Esophagus muscularis mucosa (tissue), 3 donors: ENCODE data around the gene CRB1.

Experiments
- EP300 ChIP-seq: sonication (generic); formaldehyde crosslinking; IDR thresholded peaks from one replicate; pipeline ENCODE4 v1.6.1; 2017; ENCODE audit warnings: antibody characterized with exemption
- POLR2A ChIP-seq: fragments of 450-650 bp; IDR thresholded peaks from one replicate; pipeline ENCODE4 v1.6.1; 2017; ENCODE audit warnings: antibody characterized with exemption, moderate library complexity, mild to moderate bottlenecking, low read depth
- POLR2AphosphoS5 ChIP-seq, 2 donors: sonication (generic); formaldehyde crosslinking; IDR thresholded peaks; one replicate each; pipeline ENCODE4 v1.6.1; 2017; ENCODE audit warnings: antibody characterized with exemption in 2 of 2

- no peak for TF ChIP-seq EP300
- TF ChIP-seq POLR2AphosphoS5 (IDR thresholded peaks at IDR 0.05) = no peak
- no peak for TF ChIP-seq POLR2A
Observed at GRCh38 chr1:197438010-197438790, 170.1 kb downstream of the CRB1 start.
